RWPE1 (cell line): Measurements from ENCODE around the gene LRIG2.

Experiments
- CTCF ChIA-PET: fragments of 350-600 bp; sonication (Branson Sonifier 250); formaldehyde crosslinking; extraction: SDS; loops from one replicate; lab custom pipeline; 2021; lab: Yijun Ruan, JAX
- POLR2A ChIA-PET: fragments of 400-600 bp; formaldehyde crosslinking; extraction: SDS; loops from one replicate; lab custom pipeline; 2020; ENCODE audit warnings: antibody characterized with exemption; ENCODE audit not compliant: low non-redundant PET; lab: Yijun Ruan, JAX
- DNase-seq: peaks from one replicate; pipeline ENCODE4 v3.0.0; 2012; ENCODE audit warnings: low spot score
- H3K27ac ChIP-seq: fragments of 450-650 bp; 2 replicates; pipeline ENCODE4 v1.5.1; 2017
- TF ChIP-seq, protein P1 (sequence below): fragments of 450-650 bp; conservative IDR thresholded peaks from 2 replicates; pipeline ENCODE4 v1.5.1; 2017; ENCODE audit warnings: low read depth, mild to moderate bottlenecking

The LRIG2 gene

GRCh38 chr1:113118266-113118665, 45.3 kb downstream of the LRIG2 start:
- POLR2A ChIA-PET = no interaction called here
- TF ChIP-seq, protein P1, sequence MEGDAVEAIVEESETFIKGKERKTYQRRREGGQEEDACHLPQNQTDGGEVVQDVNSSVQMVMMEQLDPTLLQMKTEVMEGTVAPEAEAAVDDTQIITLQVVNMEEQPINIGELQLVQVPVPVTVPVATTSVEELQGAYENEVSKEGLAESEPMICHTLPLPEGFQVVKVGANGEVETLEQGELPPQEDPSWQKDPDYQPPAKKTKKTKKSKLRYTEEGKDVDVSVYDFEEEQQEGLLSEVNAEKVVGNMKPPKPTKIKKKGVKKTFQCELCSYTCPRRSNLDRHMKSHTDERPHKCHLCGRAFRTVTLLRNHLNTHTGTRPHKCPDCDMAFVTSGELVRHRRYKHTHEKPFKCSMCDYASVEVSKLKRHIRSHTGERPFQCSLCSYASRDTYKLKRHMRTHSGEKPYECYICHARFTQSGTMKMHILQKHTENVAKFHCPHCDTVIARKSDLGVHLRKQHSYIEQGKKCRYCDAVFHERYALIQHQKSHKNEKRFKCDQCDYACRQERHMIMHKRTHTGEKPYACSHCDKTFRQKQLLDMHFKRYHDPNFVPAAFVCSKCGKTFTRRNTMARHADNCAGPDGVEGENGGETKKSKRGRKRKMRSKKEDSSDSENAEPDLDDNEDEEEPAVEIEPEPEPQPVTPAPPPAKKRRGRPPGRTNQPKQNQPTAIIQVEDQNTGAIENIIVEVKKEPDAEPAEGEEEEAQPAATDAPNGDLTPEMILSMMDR = no peak
- DNase-seq = no peak
- CTCF ChIA-PET = interaction anchor here (0.7 to 1.1 kb wide), 3 partner anchors 117 to 400 kb away, joined by 3 to 5 read pairs (median 4); no protein-coding TSS in a partner anchor
- H3K27ac ChIP-seq = no peak overlapping the region

GRCh38 chr1:113123737-113124136, 50.7 kb downstream of the LRIG2 start:
- CTCF ChIA-PET = interaction anchor here (0.6 to 1.3 kb wide), 2 partner anchors 9 to 48 kb away, joined by 3 read pairs; no protein-coding TSS in a partner anchor
- POLR2A ChIA-PET = no interaction called here
- TF ChIP-seq, protein P1 = no peak
- no peak for DNase-seq
- no peak overlapping the region for H3K27ac ChIP-seq

GRCh38 chr1:113124366-113124765, 51.4 kb downstream of the LRIG2 start:
- POLR2A ChIA-PET = no interaction called here
- DNase-seq = no peak
- CTCF ChIA-PET = interaction anchor here (0.7 kb wide), 2 partner anchors 51 to 575 kb away, joined by 3 to 6 read pairs; partner anchors contain the start of gene LRIG2
- no peak overlapping the region for H3K27ac ChIP-seq
- TF ChIP-seq, protein P1 = no peak

- POLR2A ChIA-PET = no interaction called here
- TF ChIP-seq, protein P1 = no peak
- H3K27ac ChIP-seq = no peak overlapping the region
- DNase-seq = no peak
- CTCF ChIA-PET = interaction anchor here (0.6 kb wide), 1 partner anchor 679 kb away, joined by 3 read pairs; no protein-coding TSS in a partner anchor
Measured at GRCh38 chr1:113125517-113125916, 52.5 kb downstream of the LRIG2 start.

DNA sequence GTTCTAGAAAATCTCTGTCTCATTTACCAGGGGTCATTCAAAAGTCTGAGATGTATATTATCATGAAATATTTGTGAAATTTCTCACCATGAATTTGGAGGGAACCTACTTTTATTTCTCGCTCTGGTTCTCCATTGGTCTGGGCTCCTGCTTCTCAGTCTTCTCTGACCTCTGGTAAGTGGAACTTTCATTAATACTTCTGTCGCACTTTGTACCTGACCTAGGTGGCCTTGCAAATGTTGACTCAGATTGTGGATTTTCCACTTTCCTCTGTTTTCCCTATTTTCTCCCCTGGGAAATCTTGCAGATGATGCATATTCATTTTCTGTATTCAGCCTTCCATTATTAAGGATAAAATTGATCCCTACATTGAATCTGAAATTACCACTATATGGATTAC, 53.2 kb downstream of the LRIG2 start:
- no peak for DNase-seq
- ChIA-PET POLR2A (no interaction called here), CTCF (no interaction called here)
- TF ChIP-seq, protein P1 = no peak
- no peak overlapping the region for H3K27ac ChIP-seq

DNA sequence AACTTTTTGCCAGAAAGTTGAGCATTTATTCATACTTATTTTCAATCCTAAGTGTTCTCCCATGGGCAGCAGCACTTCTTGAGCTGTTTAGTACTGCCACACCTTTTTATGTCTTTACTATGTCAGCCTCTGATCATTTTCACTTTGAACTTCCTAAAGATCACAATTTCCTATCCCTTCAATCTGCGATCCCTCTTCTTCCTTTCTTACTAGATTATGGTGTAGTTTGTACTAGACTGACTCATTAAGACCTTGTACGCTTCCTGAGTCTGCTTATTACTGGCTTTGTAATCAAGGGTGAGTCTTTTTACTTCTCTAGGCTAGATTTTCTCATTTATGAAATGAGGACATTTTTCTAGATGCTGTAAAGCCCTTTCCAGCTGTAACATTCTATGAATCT, 55.1 kb downstream of the LRIG2 start:
- no peak overlapping the region for H3K27ac ChIP-seq
- ChIA-PET POLR2A (no interaction called here), CTCF (interaction anchor here (0.6 kb wide), 1 partner anchor 511 kb away, joined by 3 read pairs; no protein-coding TSS in a partner anchor)
- TF ChIP-seq, protein P1 = no peak
- DNase-seq = no peak
